Activated CD4-positive, alpha-beta T cell treated with anti-CD3 and anti-CD28 coated beads, Interleukin-2, amount 50 U/mL, for 4 hours (primary cell): ENCODE measurements around the gene RGPD5.
A peak's percentile ranks its signal among the peaks of the same experiment; 100 is the strongest.
"Not testable (repeated sequence)": the region's sequence is repeated elsewhere in the genome, so short reads cannot be mapped to it uniquely, and the experiment has no call there.

ENCODE experiments used
- DNase-seq, 2 experiments: peaks; one replicate each; pipeline ENCODE4 v3.0.0-alpha.2; 2020

RGPD5 gene

GRCh38 chr2:109794074-109794737 is at the start of gene RGPD5:
Gene RGPD5, plus strand, starts transcription at chr2:109794305. Its CDS starts 161 bp downstream, at chr2:109794466.
- DNase-seq, result not testable (repeated sequence)

- not testable (repeated sequence) for DNase-seq
These were observed 42.5 kb upstream of the RGPD5 start for GRCh38 chr2:109751572-109751971.

DNA sequence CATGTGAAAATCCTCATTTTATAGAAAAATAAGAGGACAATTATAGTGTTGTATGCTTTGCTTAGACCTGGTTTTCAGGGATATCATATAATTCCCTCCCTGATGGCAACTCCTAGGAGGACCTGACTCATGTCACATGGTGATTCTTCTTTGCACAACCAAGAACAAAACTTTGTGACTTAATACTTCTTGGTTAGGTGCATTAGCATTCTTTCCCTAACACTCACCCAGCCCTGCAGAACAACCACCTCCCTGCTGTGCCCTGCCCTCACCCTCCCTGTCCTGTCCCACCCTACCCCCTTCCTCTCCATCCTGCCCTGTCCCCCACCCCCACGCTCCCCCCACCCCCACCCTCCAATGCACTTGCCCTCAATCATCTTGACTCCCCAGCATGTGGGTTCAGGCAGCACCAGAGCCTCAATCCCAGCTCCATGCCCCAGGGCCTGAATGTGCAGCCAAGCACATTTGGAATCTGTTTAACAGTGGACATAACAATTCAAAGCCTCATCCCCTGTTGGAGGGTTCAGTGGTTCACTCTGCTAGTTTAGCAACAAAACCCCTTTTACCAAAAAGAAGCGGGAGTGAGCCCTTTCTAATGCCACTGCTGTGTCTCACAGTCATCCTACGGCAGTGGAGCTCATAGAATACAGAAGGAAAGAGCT is 36.8 kb upstream of the RGPD5 start:
- DNase-seq, result not testable (repeated sequence)

DNA sequence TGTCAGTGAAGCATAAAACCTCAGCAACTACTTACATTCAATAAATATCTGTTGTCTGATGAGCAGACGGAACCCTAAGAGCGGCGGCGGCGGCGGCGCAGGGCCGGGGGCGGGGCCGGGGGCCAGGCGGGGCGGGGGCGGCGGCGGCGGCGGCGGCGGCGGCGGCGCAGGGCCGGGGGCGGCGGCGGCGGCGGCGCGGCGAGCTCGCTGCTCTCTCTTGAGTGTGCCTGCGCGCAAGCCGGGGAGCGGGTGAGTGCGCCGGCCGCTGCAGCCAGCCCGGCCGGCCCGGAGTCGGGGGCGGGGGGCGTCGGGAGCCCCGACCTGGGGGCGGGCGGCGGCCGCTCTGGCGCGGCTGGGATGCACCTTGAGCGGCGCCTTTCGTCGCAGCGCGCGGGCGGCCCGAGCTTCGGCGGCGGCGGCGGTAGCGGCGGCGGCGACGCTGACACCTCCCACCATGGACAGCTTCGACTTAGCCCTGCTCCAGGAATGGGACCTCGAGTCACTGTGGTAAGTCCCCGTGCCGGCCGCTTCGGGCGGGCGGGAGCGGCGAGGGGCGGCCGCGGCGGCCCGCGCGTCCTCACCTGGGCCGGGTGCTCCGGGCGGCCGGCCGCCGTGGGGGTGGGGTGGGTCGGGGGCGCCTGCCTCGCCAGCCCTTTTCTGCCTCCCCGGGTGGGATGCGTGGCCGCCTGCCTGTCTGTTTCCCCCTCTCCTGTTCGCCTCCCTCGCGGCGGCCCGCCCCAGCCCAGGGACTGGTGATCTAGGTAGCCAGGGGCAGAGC is 33.7 kb upstream of the RGPD5 start:
- peak; percentile 3 to 14 for DNase-seq

DNA sequence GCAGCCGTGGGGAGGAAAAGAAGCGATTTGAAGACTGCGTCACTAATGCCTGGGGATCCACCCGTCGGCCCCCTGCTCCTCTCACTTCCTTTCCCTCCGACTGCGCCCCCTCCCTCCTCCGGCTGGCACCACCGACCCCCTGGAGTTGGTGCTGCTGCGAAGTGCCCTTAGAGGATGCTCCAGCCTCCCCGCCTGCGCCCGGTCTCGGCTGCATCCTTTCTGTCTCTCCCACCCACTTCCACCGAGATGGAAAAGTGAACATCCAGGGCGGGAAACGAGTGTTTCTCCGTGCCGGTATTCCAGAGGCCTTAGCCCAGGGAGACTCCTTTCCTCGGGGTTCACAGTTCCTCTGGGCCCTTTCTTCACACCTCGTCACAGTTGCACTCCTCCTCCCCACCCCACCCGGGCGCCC is 33.1 kb upstream of the RGPD5 start:
- not testable (repeated sequence) for DNase-seq

GRCh38 chr2:109761976-109762375 is 32.1 kb upstream of the RGPD5 start:
- not testable (repeated sequence) for DNase-seq

DNA sequence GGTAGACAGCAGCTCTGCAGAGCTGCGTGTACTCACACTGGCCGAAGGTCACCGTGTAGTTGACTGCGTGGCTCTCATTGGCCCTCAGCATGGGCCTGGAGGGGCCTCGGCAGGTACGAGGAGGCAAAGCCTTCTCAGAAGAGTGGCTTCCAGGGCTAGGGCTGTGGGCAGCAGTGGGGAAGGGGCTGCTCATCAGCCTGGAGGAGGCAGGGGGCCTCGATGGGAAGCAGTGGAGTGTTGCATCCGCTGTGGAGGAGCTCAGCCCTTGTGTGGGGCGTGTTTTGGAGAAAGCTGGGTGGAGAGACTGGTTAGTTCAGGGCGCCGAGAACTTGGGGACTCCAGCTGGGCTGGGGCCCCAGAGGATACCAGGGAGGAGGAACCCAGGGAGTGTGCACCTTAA is 28.0 kb upstream of the RGPD5 start:
- not testable (repeated sequence) for DNase-seq

DNA sequence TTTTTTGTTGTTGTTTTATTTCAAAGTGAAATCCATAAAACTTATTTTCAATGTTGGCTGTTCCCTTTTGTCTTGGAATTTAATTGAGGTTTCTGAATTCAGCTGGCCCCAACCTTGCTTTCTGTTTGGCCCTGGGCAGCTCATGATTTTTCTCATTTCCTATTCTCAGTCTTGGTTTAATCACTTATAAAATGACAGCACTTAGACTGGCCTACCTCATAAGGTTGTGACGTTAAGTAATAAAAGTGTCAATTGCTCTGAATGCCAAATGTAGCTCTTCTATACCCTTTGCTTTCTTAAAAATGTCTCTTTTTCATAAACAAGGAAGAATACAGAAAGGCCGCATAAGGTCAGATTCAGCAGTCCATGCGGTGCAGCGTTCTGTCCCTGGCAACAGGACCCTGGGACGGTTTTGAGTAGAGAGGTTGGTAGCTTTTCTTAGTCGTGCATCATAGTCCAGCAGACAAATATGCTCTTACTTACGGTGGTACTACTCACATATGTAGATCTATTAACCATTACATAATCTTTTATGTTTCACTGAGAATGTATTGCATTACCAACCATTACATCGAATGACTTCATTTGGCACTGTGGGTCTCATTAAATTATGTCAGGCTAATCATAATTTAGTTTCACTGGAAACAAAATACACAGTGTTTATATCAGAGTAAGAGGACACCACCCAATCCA is 27.1 kb upstream of the RGPD5 start:
- DNase-seq, result not testable (repeated sequence)

DNA sequence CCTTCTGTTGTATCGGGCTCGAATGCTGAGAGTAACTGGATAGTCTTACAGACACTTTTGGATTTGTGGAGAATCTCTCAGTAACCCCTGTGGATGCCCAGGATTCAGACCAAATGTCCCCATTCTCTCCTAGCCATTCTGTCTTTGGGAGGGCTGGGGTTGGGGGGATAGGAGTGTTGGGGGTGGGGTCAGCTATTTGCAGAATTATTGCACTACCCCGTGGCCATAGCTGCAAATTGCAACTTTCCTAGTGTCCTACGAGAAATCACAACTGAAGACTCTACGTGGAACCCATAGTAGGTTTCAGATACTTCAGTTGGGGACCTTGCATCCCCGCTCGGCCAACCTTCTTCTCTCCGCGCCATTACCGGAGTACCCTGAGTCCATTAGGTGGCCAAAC is 25.2 kb upstream of the RGPD5 start:
- not testable (repeated sequence) for DNase-seq

DNA sequence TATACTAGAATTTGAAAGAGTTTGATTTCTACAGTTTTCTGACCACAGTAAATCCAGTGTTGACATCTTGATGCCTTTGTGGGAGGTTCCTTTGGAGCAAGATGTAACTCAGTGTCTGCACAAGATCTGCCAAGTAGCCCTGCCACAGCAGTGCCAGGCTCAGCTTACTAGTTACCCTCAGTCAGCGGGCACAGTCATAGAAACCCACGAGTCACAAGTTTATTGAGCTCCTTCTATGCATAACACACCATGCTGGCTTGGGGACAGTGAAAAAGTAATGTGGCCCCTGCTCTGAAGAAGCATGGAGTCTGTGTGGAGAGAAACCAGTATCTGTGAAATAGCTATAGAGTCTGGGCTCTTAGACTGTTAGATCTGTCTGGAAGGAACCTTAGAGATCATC is 15.0 kb upstream of the RGPD5 start:
- DNase-seq, result not testable (repeated sequence)

GRCh38 chr2:109781147-109781816 is 12.8 kb upstream of the RGPD5 start:
- DNase-seq, result not testable (repeated sequence)

DNA sequence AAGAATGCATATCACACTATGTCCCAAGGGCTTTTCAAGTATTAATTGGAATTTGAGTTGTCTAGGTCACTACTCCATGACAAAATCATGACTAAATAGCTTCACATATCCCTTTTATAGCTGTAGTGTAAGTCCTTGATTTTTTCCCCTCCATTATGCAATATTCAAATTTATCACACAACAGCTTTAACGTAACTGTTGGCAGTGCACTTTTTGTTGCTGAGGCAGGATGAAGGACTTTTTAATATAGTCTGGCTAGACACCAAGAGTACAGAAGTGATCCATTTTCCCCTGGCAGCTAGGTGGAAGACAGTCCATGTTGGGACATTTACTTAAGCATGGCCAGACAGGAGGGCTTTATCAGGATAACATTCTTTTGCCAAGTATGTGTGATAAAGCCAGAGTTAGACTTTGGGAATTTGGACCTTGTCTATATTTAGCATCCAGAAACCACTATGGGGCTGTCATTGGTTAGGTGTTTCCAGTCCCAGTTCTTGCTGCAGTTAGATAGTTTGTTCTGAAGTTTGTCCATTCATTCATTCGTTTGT is 11.6 kb upstream of the RGPD5 start:
- not testable (repeated sequence) for DNase-seq

DNA sequence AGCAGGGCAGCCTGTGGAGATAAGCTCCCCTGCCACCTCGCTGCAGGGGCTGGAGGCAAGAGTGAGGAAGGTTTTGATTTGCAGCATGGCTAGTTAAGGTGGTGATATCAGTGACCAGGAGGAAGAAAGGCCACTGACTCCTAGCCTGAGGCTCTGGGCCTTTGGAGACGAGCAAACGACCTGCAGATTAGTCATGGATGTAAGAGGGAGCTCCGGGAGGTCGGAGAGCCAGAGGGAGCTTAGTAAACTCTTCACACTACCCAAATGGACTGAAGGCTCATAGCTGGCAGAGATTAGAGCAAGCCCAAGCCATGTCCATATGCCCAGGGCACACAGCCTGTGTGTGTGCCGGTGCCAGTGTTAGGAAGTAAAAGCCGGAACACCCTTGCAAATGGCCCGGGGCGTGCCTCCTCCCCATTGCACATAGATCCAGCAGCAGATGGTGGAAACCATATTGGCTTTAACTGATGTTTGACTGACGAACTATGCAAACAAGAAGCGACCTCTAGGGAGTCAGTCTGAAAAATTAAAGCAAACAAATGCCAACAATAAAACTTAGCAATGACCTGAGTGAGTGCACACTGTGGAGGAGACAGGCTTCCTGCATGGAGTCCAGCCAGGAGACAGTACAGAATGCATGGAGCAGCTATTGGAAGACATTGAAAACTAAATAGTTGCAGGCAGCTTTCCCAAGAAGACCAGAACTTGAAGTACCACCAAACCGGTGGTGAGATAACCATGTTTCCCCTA is 2.4 kb upstream of the RGPD5 start:
- not testable (repeated sequence) for DNase-seq

- DNase-seq, result not testable (repeated sequence)
These were observed 1.4 kb upstream of the RGPD5 start for GRCh38 chr2:109792659-109793058.

GRCh38 chr2:109871129-109871751 is 77.1 kb downstream of the RGPD5 start:
- DNase-seq, result not testable (repeated sequence)

- DNase-seq, result not testable (repeated sequence)
These were observed 82.5 kb downstream of the RGPD5 start for GRCh38 chr2:109876625-109877024.

DNA sequence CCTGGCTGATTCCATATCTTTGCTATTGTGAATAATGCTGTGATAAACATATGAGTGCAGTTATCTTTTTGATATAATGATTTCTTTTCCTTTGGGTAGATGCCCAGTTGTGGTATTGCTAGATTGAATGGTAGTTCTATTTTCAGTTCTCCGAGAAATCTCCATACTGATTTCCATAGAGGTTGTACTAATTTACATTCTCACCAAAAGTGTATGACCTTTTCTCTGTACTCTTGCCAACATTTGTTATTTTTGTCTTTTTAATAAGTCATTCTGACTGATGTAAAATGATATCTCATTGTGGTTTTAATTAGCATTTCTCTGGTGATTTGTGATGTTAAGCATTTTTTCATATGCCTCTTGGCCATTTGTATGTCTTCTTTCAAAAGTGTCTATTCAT is 88.0 kb downstream of the RGPD5 start:
- DNase-seq, result not testable (repeated sequence)

GRCh38 chr2:109888414-109888813 is 94.3 kb downstream of the RGPD5 start:
- DNase-seq, result not testable (repeated sequence)

DNA sequence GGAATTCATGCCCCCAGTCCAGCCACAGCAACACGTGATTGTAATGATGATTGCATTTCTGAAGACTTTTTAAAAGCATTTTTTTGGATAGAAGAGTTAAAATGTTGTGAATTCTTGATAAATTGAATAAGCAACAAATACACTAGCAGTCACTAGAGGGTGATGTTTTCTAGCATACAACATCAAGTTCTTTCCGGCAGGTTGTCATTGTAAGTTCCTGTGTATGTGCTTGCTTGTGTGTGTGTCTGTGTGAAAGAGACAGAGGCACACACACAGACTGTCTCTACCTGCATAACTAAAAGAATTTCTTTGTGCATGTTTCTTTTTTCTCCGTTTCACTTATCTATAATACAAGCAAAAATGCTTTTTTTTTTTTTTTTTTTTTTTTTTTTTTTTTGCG is 95.8 kb downstream of the RGPD5 start:
- not testable (repeated sequence) for DNase-seq

GRCh38 chr2:109891024-109891423 is 96.9 kb downstream of the RGPD5 start:
- DNase-seq, result not testable (repeated sequence)

DNA sequence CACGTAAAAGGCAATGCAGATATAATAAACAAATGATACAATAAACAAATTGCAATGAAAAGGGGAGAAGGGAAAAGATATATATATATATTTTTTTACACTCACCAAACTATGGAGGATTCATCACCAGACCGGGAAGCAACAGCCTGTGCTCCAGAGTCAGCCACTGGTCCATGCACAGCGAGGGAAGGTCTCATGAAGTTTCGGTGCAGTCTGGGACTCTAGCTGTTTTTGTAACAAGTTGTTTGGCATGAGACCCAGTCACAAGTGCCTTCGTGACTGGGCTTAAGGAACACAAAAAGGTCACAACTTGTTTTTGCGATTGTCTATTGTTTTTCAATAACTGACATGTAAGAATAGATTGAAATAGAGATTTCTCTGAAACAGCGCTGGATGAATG is 99.6 kb downstream of the RGPD5 start:
- DNase-seq, result not testable (repeated sequence)
